Measurements from ENCODE around the gene DUSP6.
"Not testable (repeated sequence)": the region's sequence is repeated elsewhere in the genome, so short reads cannot be mapped to it uniquely, and the experiment has no call there.

Gene DUSP6

DNA sequence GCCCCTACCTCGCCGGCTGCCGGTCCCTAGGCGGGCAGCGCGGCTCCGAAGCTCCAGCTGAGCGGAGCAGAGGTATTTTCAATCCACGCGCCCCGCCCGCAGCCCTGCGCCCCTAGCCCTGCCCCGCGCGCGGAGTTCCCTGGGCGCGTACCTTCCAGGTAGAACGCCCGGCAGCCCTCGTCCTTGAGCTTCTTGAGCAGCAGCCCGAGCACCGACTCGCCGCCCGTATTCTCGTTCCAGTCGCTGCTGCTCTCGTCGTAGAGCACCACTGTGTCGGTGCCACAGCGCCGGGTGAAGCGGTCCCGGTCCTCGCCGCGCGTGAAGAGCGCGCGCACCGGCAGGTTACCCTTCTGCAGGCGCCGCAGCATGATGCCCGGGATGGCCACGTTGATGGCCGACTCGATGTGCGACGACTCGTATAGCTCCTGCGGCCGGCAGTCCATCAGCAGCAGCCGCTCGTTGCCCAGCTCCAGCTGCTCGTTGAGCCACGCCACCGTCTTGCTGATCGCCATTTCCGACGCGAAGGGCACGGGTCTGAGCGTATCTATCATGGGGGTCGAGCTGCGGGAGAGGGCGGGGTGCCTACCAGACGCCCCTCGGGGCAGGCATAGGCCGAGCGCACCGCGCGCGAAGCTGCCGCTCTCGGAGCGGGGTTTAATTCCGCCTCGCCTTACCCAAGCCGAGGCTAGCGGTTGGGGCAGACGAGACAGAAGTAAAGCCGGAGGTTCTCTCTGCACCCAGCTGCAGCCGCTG lies 636 bp downstream of the DUSP6 start:
- peak; percentile 39 for DNase-seq

DNA sequence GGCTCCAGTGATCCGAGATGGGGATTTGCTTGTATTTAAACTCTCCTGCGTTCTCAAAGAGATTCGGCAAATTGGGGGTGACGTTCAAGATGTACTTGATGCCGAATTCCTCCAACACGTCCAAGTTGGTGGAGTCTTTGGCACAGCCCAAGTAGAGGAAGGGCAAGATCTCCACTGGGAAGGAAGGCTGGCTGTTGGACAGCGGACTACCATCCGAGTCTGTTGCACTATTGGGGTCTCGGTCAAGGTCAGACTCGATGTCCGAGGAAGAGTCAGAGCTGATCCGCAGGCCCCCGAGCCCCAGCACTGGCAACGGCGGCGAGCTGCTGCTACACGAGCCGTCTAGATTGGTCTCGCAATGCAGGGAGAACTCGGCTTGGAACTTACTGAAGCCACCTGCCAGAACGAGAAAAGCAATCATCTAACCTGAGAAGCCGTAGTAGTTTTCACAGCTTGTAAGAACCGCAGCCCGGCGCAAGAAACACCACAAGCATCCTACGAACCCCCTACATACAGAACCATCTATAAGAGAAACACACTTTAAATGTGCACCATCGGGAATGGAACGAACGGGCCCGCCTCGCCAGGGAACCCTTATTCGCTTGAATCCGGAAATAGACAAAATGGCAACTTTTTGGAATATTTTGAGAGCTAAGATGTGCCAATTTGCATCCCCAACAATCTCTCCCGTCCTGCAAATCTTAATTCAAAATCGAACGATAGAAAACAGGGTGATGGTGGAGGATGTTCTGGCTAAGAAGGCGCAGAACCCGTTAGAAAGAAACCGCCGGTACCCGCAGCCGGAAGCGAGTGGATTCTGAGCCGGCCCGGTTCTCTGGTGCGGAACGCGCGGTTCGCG lies 1.4 kb downstream of the DUSP6 start:
- DNase-seq, result no peak

DNA sequence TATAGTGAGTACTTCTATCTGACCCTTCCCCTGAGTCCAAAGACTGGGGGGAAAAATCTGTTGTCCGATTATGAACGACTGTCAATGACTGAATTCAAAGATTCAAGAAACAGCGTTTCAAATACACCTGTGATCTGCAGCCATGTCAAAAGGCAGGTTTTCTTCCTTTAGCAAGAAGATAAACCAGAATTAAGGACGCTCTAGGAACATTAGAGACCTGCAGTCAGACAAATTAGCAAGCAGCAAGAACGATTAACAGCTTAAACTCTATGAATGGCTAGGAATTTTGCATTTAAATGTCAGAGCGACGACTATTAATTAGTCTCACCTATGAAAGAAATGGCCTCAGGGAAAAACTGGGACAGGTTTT lies 2.1 kb downstream of the DUSP6 start:
- DNase-seq, result no peak

DNA sequence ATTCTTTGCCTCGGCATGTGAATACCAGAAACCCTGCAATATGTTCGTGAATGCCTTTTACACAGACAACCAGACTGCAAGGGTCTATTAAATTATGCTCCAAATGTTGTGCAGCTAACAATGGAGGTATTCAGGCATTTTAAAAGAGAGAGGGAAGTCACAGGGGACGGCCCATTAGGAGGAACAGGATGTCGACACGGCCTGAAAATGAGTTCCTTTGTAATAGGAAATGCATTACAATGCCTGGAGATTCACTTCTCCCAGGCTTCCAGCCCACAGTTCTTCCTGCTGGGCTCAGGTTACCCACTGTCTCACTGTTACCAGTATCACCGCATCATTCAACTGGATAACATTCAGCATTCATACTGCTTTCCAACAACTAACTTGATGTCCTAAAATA lies 2.5 kb downstream of the DUSP6 start:
- DNase-seq, result no peak

DNA sequence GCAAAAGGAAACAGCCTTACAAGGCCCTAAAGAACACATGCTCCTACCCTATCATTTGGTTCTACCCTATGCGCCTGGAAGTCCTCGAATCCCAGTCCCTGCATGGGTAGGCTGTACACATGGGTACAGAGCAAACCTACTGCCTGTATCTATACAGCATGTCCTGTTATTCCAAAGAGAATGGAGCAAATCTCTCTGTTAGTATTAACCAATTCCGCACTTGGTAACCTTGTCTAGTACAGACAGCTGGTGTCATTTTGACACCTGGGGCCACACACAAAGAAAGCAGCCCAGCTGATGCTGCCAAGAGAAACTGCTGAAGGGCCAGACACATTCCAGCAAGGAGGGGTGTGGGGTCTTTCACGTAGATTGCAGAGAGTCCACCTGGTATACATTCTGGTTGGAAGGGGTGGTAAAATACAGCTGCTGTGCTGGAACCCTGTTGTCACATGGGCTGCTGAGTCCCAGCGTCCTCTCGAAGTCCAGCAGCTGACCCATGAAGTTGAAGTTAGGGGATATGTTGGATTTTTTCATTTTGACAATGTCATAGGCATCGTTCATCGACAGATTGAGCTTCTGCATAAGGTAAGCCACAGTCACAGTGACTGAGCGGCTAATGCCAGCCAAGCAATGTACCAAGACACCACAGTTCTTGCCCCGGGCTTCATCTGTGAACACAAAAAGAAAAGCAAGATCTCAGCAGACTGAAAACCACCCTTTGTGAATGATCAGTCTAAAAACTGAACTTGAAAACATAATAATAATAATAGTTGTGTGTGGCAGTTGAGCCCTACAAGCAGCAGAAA lies 3.2 kb downstream of the DUSP6 start:
- no peak for DNase-seq

DNA sequence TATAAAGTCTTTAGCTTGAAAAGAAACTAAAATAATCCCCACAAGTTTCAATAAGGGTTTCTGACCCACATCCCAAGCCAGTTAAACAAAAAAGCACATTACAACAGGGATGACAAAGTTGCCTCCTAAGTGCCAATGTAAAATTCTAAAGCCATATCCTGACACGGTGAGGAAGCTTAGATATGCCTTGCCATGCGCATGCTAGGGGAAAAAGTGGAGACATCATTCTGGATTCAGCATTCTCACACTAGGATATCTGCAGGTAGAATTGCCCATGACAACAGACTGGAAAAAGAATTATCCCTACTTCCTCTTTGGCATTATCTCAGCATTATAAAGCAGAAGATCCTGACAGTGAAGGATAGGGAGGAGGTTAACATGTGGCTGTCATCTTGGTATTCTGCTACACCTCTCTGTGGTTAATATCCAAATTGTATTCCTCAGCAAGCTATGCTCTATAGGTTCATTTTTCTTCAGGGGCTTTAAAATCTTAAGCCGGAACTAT lies 4.9 kb downstream of the DUSP6 start:
- DNase-seq, result no peak

DNA sequence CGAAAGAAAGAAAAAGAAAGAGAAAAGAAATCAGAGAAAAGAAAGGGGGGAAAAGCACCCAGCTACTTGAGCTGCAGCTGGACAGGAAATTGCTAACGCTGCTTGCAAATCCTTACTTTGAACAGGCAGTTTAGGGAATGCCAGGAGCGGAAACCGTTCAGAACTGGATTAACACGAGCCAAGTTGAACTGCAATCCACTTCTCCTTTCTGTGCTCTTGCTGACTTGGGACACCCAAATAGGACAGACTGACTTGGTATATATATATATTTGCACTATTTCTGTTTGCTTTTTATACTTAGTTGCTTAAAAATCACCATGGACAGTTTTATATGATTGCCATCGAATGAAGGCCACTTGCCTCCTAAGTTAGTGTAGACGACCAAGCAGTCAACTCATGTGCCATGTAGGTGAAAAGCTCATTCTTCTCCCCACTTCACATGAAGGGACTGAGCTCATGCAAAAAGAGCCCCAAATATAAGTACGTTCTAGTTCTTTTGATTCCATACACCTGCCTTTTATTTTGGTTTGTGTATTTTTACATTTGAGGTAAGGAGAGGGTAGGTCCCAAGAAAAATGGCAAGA lies 5.5 kb downstream of the DUSP6 start:
- no peak for DNase-seq

DNA sequence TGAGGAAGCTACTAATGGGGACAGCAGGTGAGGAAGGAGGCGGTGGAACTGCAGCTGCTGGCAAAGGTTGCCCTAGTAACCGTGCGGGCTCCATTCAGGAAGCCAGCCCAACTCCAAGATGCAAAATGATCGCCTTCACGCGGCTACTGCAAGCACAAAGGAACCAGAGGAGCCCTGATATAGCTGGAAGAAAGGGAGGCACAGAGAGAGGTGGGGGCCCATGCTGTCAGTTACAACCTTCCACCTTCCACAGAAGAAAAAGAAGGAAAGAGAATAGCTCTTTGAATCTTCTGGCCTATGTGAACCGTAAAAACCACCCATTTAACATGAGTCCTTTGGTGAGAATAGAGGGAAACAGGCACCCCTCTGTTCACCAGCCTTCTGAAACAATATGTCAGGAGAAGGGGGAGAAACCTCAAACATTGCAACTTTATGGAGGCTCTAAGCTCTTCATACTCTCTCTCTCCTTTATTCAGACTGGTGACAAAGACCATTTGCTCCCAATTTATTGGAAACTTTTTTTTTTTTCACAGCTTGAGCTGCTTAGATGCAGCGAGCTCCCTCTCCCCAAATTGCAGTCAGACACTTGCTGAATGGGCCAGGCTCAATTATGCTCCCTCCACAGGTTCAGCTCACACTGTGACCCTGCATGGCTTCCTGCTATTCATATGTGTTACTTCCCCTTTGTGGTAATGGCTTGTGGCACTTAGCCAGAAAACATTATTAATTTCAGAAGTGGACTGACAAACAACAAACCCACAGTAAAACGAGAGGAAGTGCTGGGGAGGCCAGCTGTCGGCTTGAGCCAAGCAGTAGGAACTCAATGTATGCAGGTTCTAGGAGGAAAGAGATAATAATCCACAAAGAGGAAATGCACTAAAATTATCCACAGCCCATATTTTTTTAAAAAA lies 6.2 kb downstream of the DUSP6 start:
- DNase-seq, result no peak

DNA sequence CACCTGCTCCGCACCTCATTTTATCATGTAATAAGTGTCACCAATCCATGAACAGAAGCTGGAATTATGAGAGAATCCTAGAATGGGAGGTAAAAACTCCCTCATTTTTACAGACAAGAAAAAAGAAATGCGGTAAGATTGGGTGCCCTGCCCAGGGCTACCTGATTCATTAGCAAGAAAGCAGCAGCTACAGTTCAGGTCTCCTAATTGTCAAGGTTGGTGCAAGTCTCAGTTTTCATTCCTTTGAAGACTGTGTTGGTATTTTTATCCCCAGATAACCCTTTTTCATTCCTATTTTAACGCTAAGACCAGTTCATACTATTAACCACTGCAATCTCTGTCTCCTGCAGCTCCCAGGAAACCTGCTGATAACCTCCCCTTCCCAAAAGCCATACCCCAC lies 6.9 kb downstream of the DUSP6 start:
- no peak for DNase-seq

DNA sequence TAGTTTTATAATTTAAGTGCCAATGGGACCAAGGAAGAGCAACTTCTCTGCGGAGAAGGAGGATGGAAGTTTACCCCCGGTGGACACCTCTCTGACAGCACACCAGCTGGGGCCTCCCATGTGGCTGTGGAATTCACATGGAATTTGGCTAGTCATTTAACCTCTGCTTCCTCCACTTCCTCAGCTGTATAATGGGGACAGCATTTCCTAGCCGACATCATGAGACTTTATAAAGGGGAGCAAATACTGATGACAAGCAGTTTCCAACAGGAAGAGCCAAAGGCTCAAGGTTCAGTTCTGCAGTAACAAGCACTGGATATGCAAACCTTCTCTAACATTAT lies 7.5 kb downstream of the DUSP6 start:
- DNase-seq, result no peak

DNA sequence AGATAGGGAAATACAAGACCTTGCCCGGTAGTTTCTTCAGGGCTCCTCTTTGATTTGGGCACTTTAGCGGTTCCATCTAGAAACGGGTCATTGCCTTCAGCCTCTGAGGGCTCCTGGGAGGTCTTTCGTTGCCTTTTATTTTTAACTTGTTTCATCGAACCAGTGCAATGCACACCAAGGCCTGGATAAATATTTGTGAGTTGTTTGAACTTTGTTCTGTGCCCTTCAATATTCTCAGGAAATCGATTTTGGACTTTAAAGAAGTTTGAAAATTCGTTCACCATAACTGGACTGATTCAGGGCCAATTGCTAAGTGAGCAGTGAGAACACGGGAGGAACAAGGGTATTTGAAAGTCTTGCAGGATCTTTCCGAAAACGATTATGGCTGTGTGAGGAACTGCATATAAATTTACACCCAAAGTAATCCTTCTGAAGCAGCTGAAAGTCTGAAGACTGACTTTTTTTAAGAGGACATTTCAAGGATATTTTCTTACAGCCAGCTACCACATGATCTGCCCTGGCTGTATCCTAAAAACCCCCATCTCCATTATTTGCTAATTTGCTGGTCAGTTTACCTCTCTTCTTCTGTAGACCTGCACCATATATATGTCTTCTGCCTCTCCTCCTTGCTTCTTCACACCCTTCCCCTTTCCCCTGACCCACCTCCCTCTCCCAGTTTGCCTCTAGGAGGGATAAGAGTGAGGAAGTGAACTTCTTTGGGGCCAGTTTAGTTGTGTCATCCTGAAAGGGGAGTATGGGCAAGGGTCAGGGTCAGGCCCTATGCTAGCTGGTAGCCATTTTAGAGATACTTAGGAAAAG lies 8.0 kb downstream of the DUSP6 start:
- no peak for DNase-seq

DNA sequence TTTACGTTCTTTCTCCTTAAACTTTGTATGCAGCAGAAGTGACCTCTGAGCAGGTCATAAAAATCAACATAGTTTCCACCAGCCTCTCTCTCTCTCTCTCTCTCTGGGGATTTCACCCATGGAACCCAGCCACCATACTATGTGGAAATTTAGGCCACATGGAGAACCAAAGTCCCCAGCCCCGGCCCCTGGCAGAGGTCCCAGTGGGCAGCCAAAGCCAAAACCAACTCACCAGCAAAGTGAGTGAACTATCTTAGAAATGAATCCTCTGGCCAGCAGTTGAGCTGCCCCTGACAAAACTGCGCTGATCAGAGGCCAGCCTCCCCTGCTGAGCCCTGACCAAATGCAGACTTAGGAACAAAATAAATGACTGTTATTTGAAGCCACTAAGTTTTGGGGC lies 9.2 kb downstream of the DUSP6 start:
- DNase-seq, result no peak

DNA sequence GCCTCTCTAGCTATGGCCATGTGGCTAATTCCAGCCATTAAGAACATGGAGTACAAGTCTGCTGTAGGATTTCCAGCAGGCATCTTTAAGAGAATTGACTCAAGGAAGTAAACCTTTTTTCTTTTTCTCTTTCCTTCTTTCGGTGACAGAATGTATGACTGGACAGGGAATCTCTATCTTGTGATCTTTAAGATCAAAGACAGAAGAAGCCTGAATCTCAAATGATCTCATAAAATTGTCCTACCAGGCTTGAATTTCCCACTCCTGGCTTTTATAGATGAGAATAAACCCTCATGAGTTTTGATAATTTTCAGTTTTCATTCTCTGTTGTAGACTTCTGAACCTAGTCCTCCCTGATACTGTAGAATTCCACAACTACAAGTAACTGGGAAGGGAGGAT lies 11.4 kb downstream of the DUSP6 start:
- no peak for DNase-seq

DNA sequence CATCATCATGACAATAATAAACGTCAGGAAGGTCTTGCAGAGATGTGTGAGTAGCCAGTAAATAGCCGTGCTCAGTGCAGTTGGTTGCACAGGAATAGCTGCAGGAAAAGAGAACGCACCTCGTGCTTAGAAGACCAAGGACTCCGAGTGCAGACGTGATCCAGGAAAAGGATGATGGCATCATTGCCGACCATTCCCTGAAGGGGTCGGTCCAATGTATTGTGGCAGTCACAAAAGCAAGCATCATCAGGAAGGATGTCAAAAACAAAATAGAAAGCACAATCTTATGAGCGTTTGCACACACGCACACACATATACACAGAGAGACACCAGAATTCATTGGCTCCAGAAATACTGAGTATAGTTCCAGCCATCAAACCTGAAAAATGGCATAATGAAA lies 12.8 kb downstream of the DUSP6 start:
- no peak for DNase-seq

DNA sequence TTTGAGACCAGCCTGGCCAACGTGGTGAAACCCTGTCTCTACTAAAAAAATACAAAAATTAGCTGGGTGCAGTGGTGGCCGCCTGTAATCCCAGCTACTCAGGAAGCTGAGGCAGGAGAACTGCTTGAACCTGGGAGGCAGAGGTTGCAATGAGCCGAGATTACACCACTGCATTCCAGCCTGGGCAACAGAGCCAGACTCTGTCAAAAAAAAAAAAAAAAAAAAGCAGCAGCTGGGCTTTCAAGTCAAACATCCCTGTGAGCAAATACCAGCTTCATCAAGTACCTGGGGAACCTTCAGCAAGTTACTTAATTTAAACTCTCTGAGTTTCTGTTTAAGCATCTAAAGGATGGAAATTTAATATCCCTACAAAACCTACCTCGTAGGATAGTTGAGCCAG lies 15.2 kb downstream of the DUSP6 start:
- not testable (repeated sequence) for DNase-seq

DNA sequence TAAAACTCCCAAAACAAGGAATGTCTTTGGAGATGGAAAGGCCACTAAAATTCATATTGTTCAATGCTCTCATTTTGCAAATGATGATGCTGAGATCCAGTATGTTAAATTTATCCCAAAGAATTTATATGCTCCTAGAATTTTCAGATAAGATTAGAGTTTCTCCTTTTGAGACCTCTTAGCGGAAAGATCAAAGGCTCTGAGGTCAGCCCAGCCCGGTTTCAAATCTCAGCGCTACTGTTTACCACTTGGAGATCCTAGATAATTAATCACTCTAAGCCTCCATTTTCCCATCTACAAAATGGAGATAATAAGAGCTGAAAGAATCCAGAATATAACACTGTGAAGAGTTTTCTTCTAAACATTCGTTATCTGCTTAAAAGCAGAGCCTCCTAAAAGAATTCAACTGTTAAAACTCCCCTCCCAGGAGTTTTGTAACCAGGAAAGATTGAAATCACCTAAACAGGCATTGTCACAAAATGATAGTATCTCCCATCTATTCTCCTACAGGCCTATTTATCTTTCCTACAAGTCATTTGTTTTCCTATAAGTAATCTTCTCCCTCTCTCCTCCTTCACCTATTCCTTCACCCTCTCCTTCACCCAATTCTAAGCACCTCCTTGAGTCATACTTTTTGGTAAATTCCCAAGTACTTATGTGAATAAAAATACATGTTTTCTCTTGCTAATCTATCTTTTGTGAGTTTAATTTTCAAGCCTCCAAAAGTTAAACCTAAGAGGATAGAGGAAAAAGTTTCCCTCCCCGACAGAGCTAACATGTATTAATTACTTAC lies 16.7 kb downstream of the DUSP6 start:
- DNase-seq, result no peak

DNA sequence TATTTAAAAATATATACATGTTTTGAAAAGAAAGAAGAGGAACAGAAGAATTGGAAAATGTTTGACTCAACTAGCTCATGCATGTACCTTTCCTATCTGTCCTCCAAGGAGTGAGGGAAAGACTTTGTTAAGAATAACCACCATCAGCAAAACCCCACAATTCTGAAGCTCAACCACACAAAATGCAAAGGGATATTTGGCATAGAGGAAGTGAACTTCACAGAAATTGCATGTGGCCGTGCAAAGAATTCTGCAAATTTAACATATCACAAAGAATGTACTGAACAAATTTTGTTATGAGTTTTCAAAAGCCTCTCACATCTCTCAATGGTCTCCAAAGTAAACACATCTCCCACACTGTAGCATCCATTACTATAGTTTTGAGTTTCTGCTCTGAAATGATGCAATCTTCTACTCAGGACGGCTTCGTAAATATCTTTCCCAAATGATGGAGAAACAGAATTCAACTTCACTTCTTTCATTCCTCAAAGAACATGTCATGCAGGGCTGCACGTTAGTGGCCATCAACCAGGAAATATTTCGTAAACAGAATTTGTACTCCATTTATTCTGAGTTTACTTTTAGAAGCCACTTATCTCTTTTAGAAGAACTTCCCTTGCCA lies 17.6 kb downstream of the DUSP6 start:
- no peak for DNase-seq

DNA sequence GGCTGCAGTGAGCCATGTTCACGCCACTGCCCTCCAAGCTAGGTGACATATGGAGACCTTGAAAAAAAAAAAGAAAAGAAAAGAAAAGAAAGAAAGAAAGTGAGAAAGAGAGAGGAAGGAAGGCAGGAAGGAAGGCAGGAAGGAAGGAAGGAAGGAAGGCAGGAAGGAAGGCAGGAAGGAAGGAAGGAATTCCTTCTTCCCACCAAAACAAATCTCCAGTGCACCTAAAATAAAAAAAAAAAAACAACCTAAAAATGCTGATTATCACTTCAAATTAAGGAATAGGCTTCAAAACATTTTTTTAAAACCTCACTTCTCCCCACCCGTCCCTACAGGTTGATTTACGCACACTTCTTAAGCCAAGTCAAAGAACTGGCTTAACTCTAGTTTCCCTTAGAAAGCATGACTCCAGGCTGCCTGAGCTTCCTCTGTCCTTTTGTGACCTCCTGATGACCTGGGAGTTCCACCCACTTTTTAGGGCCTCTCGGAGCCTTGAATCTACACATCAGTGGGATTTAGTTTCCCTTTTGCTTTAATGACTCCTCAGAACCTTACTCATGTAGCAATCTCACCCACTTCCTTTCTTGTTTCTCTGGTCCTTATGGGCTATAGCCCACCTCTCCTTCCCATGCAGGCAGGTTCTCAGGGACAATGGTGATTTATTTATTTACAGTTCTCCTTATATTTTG lies 18.6 kb downstream of the DUSP6 start:
- no peak for DNase-seq

Data from stimulated activated CD4-positive, alpha-beta T cell treated with anti-CD3 and anti-CD28 coated beads, Interleukin-12 subunit alpha, Interleukin-12 subunit beta, amount 100 ng/mL, for 4 hours (primary cell).